ENCODE measurements around the gene MRPL44. TPM values are rescaled to one million over a fixed set of nuclear protein-coding genes. Genes with fewer than 3 reads are reported as not detected.

The MRPL44 gene
- total and polyA plus RNA-seq, 2 of the 13 experiments (the other 11 are each of a cell fraction or from before 2014, with no cell fraction given): 38.4 to 78.0 TPM

GRCh38 chr2:223944166-223944702 is 13.0 kb upstream of the MRPL44 start (continued):
- TF ChIP-seq ZNF260 (CRISPR knock-in tag; IDR thresholded peaks at IDR 0.05; ENCODE audit: borderline replicate concordance, low read depth): no peak; the same call in 1 of the 2 replicates
- TF ChIP-seq CSRNP1 (CRISPR knock-in tag; IDR thresholded peaks at IDR 0.05): 0 out of 2 replicates have a peak, but pooled peaks have one; percentile 25
- peak; percentile 20; the same call in 1 of the 2 replicates for TF ChIP-seq CREM (IDR thresholded peaks at IDR 0.05)
- TF ChIP-seq CREM (CRISPR knock-in tag; IDR thresholded peaks at IDR 0.05): no peak
- TF ChIP-seq, protein P1, sequence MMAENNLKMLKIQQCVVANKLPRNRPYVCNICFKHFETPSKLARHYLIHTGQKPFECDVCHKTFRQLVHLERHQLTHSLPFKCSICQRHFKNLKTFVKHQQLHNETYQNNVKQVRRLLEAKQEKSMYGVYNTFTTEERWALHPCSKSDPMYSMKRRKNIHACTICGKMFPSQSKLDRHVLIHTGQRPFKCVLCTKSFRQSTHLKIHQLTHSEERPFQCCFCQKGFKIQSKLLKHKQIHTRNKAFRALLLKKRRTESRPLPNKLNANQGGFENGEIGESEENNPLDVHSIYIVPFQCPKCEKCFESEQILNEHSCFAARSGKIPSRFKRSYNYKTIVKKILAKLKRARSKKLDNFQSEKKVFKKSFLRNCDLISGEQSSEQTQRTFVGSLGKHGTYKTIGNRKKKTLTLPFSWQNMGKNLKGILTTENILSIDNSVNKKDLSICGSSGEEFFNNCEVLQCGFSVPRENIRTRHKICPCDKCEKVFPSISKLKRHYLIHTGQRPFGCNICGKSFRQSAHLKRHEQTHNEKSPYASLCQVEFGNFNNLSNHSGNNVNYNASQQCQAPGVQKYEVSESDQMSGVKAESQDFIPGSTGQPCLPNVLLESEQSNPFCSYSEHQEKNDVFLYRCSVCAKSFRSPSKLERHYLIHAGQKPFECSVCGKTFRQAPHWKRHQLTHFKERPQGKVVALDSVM (CRISPR knock-in tag; IDR thresholded peaks at IDR 0.05): no peak
- no peak for TF ChIP-seq ZNF337 (CRISPR knock-in tag; IDR thresholded peaks at IDR 0.05; ENCODE audit: borderline replicate concordance, low read depth)
- no peak for TF ChIP-seq ZNF747 (CRISPR knock-in tag; IDR thresholded peaks at IDR 0.05; ENCODE audit: borderline replicate concordance)
- TF ChIP-seq FOXC1 (CRISPR knock-in tag; IDR thresholded peaks at IDR 0.05; ENCODE audit: borderline replicate concordance): no peak
- TF ChIP-seq ZNF205 (CRISPR knock-in tag; IDR thresholded peaks at IDR 0.05): peak; percentile 68; the same call in 1 of the 2 replicates
- TF ChIP-seq AGO2 (optimal IDR thresholded peaks at IDR 0.05; ENCODE audit: low read depth, low read length): peak; percentile 73
- TF ChIP-seq EEA1 (CRISPR knock-in tag; IDR thresholded peaks at IDR 0.05; ENCODE audit: borderline replicate concordance): no peak
- TF ChIP-seq SPEN (CRISPR knock-in tag; IDR thresholded peaks at IDR 0.05; ENCODE audit: low read depth): no peak
- no peak; the same call in 1 of the 2 replicates for TF ChIP-seq ZNF460 (CRISPR knock-in tag; IDR thresholded peaks at IDR 0.05; ENCODE audit: borderline replicate concordance)
- TF ChIP-seq PBX2 (CRISPR knock-in tag; IDR thresholded peaks at IDR 0.05): no peak
- TF ChIP-seq SP1 (IDR thresholded peaks at IDR 0.05): no peak
- TF ChIP-seq SP1 (CRISPR knock-in tag; IDR thresholded peaks at IDR 0.05): peak; percentile 46; the same call in 1 of the 2 replicates
- TF ChIP-seq ZNF737 (CRISPR knock-in tag; IDR thresholded peaks at IDR 0.05; ENCODE audit: borderline replicate concordance): no peak
- TF ChIP-seq, protein P2, sequence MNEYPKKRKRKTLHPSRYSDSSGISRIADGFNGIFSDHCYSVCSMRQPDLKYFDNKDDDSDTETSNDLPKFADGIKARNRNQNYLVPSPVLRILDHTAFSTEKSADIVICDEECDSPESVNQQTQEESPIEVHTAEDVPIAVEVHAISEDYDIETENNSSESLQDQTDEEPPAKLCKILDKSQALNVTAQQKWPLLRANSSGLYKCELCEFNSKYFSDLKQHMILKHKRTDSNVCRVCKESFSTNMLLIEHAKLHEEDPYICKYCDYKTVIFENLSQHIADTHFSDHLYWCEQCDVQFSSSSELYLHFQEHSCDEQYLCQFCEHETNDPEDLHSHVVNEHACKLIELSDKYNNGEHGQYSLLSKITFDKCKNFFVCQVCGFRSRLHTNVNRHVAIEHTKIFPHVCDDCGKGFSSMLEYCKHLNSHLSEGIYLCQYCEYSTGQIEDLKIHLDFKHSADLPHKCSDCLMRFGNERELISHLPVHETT (CRISPR knock-in tag; conservative IDR thresholded peaks at IDR 0.05): no peak
- TF ChIP-seq THAP9 (CRISPR knock-in tag; IDR thresholded peaks at IDR 0.05; ENCODE audit: borderline replicate concordance): 0 out of 2 replicates have a peak, but pooled peaks have one; percentile 60

Data from HepG2 (cell line).